Breast epithelium (tissue), 3 donors: ENCODE data around the gene PTPN22.

ENCODE experiments used
- POLR2A ChIP-seq: fragments of 450-650 bp; IDR thresholded peaks from one replicate; pipeline ENCODE4 v1.6.1; 2016; ENCODE audit warnings: antibody characterized with exemption, mild to moderate bottlenecking, moderate library complexity
- POLR2AphosphoS5 ChIP-seq, 3 donors: sonication (generic); formaldehyde crosslinking; IDR thresholded peaks; one replicate each; pipeline ENCODE4 v1.6.1; 2017; ENCODE audit warnings: antibody characterized with exemption in 3 of 3
- TF ChIP-seq, protein P1 (sequence below), 3 donors: fragments of 450-650 bp; IDR thresholded peaks; one replicate each; pipeline ENCODE4 v1.5.1; 2016 to 2017; ENCODE audit warnings: antibody characterized with exemption in 3 of 3, mild to moderate bottlenecking in 3 of 3, moderate library complexity in 3 of 3

DNA sequence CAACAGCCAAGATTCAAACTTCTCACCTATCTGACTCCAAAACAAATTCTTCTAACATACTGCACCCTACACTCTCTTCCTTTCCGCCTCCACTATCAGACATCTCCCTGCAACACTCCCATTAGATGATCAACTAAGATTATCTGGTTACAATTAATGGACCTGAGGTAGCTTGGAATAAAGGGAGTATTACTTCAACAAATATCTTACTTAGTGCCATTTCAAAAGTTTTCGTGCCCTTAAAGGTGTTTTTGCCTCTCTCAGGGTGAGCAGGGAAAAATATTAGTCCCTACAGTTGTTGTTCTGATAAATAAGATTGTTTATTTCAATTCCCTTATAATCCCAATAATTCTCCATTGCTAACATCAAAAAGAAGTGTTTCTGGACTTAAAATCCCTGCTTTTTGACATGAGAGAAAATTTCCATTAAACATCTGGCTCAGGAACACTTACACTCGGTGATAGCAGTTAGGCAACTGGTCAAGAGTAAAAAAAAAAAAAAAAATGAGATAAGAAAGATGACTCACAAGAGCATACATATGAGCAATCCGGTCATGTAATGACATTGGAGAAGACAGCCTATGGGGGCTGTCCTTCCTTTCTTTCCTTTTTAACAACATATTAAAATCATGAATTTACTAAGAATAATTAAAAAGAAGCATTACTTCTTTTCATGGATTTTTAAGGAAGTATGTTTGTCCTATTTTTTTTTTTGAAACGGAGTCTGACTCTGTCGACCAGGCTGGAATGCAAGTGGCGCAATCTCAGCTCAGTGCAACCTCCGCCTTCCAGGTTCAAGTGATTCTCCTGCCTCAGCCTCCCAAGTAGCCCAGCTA, 66.9 kb downstream of the PTPN22 start:
- TF ChIP-seq, protein P1, sequence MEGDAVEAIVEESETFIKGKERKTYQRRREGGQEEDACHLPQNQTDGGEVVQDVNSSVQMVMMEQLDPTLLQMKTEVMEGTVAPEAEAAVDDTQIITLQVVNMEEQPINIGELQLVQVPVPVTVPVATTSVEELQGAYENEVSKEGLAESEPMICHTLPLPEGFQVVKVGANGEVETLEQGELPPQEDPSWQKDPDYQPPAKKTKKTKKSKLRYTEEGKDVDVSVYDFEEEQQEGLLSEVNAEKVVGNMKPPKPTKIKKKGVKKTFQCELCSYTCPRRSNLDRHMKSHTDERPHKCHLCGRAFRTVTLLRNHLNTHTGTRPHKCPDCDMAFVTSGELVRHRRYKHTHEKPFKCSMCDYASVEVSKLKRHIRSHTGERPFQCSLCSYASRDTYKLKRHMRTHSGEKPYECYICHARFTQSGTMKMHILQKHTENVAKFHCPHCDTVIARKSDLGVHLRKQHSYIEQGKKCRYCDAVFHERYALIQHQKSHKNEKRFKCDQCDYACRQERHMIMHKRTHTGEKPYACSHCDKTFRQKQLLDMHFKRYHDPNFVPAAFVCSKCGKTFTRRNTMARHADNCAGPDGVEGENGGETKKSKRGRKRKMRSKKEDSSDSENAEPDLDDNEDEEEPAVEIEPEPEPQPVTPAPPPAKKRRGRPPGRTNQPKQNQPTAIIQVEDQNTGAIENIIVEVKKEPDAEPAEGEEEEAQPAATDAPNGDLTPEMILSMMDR (IDR thresholded peaks at IDR 0.05): no peak
- TF ChIP-seq POLR2AphosphoS5 (IDR thresholded peaks at IDR 0.05) (no peak), POLR2A (no peak)
